ENCODE data around the gene TMIE.

TMIE gene

DNA sequence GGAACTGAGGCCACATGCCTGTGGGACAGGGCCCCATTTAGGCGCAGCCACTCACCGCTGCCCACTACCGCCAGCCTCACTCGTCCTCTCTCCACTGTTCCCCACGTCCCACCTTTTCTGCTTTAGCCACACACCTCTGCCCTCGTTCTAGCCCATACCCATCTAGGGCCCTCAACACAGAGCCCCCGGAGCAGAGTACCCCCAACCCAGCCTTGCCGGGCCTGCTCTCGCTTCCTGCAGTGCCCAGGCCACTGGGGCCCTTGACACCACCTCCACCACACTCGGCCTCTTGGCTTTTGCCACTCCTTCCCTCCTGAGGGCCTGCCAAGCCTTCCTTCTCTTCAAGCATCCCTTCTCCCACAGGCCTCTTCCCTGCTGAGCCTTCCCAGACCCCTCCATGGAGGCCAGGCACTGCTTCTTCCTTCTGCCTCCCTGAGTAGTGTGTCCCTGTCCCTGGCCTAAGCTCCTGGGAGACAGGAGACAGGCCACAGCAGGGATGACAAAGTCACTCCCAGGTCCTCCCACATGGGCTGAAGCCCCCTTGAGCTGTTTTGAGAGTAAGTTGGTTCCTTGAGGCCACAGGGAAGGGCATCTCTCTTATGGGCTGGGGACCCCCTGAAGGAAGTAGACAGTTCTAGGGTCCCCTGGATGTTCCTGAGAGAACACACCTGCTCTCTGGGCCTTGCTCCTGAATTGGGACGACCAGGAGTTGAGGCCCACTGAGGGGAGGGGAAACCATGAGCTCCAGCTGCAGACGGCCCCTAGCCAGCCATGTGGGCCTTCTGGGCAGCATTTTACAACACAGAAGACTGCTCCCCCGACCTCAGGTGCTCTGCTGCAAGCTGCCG lies 12.1 kb downstream of the TMIE start:
- DNase-seq (ENCODE audit: low read depth), result no peak
- TF ChIP-seq, protein P1, sequence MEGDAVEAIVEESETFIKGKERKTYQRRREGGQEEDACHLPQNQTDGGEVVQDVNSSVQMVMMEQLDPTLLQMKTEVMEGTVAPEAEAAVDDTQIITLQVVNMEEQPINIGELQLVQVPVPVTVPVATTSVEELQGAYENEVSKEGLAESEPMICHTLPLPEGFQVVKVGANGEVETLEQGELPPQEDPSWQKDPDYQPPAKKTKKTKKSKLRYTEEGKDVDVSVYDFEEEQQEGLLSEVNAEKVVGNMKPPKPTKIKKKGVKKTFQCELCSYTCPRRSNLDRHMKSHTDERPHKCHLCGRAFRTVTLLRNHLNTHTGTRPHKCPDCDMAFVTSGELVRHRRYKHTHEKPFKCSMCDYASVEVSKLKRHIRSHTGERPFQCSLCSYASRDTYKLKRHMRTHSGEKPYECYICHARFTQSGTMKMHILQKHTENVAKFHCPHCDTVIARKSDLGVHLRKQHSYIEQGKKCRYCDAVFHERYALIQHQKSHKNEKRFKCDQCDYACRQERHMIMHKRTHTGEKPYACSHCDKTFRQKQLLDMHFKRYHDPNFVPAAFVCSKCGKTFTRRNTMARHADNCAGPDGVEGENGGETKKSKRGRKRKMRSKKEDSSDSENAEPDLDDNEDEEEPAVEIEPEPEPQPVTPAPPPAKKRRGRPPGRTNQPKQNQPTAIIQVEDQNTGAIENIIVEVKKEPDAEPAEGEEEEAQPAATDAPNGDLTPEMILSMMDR (IDR thresholded peaks at IDR 0.05; ENCODE audit: low read depth, low read length, missing control alignments), result no peak
- no peak overlapping the region for H3K4me3 ChIP-seq (ENCODE audit: low read depth, low read length)

DNA sequence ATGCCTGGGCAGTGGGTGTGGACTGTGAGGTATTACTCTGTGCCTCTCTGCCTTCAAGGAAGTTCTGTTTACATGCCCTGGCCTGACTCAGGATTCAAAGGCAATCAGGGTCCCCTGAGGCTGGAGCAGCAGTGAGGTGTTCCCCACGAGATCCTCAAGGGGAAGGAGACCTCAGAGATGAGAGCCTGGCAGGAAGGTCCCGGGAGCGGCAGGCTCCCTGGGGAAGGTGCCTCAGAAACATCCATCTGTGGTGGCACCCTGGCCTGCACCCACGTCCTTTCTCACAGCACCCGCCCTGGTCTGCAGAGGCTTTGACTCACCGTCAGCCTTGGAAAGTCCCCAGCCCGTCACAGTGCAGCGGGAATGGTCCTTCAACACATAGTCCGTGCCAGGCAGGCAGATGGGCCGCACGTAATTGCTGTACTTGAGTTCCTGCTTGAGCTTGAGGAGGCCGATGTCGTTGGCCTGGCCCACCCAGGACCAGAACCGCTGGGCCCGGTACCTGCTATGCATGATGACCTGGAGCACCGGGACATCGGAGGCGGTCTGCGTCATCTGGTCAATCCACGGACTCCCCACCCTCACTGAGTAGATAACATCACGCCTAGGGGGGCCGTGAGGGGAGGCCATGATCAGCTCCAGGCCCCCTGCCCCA lies 12.8 kb downstream of the TMIE start:
- H3K4me3 ChIP-seq (ENCODE audit: low read depth, low read length), result no peak overlapping the region
- TF ChIP-seq, protein P1 (IDR thresholded peaks at IDR 0.05; ENCODE audit: low read depth, low read length, missing control alignments), result no peak
- DNase-seq (ENCODE audit: low read depth), result peak; percentile 40

DNA sequence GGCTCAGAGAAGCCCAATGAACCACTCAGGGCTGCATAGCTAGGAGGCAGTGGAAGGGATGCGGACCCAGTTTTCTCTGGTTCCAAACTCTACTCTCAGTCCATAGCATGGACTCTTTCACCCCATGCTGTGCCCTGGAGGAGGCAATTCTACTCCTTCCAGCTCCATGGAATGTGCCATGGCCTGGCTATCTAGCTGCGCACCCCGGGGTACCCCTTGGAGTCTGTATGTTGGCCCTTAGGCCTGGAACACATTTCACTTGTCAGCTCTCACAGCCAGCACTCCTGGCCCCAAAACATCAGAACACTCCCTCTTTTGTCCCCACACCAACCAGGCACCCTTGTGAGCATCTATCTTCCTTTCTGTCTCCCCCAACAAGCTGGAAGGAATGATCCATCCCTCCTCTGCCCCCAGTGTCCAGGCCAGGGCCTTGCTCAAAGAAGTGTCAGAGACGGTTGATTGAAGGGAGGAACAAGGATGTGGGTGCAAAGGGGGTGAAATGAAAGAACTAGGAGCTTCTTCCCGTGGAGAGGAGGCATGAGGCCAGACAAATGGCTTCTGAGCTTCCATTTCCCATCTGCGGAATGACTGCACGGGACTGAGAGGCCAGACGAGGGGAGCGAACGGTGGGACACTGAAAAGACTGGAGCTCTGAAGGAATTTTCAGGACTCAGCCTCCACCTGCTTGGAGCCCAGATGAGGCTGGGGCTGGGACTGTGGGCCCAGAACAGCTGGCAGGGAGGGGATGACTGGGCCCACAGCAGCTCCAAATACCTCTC lies 13.7 kb downstream of the TMIE start:
- no peak for DNase-seq (ENCODE audit: low read depth)
- no peak overlapping the region for H3K4me3 ChIP-seq (ENCODE audit: low read depth, low read length)
- TF ChIP-seq, protein P1 (IDR thresholded peaks at IDR 0.05; ENCODE audit: low read depth, low read length, missing control alignments), result no peak

DNA sequence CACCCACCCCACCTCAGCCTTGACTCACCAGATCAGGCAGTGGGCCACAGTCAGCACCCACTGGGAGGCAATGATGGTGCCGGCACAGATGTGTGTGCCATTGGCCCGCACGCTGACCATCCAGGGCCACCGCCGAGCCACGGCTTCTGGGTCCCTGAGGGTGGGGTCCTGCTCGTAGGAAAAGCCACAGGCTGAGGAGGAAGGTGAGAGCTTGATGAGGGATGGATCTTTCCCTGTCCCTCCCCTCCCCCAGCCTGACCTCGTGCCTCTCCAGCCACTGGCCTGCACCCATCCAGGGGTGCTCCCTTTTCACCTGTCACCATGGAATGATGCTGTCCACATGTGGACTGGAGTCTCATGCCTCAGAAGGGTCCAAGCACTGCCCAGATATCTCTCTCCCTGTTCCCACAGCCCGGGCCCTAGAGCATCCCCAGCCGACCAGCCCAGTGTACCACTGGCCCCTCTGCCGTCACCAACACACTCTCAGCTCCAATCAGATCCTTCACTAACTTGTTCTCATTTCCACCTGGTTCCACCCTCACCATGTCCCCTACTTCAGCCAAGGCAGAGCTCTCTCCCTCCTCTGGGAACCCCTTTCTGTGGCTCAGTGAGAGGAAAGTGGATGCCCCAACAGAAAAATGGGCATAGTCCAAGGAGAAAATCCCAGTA lies 14.4 kb downstream of the TMIE start:
- DNase-seq (ENCODE audit: low read depth), result no peak
- H3K4me3 ChIP-seq (ENCODE audit: low read depth, low read length), result no peak overlapping the region
- TF ChIP-seq, protein P1 (IDR thresholded peaks at IDR 0.05; ENCODE audit: low read depth, low read length, missing control alignments), result no peak

DNA sequence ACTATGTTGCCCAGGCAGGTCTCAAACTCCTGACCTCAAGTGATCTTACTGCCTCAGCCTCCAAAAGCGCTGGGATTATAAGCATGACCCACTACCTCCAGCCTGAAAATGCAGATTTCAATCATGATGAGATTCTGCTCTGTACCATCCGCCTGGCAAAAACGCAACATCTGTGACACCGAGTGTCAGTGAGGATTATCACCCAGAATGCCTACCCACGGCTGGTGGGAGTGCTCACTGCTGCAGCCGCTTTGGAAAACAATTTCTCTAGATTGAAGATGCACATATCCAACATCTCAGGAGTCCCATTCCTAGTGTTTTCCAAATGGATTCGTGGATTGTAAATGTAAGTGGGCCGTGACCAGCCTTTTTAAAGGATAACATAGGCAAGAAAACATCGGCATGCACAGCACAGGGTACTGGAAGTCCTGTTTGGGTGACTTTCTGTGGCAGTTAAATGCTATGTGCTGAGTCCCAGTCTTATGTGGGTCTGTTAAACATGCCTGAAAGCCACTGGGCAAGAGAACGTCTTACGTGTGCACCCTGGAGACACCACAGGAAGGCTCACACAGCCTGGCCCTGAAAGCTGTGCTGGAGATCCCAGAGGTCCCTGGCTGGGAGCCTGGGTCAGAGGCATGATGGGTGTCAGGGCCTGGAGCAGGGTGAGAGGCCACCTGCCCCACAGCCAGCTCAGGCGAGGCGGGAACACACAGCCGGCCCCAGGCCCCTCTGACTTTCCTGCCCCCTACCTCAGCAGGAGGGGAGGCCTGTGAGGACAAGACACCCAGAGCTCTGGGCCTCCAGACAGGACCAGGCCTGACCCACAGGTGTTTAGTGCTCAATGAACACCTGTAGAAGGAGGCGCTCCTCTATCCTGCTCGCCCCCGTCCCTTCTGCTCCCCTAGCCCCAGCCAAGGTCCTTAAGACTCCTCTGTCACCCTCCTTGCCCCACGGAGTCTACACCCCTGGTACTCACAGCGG lies 15.6 kb downstream of the TMIE start:
- TF ChIP-seq, protein P1 (IDR thresholded peaks at IDR 0.05; ENCODE audit: low read depth, low read length, missing control alignments), result no peak
- H3K4me3 ChIP-seq (ENCODE audit: low read depth, low read length), result no peak overlapping the region
- no peak for DNase-seq (ENCODE audit: low read depth)
